HG02678 (cell line): Measurements from ENCODE around the gene UBE2O.

ENCODE experiments used
- ATAC-seq: cut with Tn5 transposase; IDR thresholded peaks from one replicate; pipeline ENCODE4 v1.9.1; 2021; ENCODE audit warnings: mild to moderate bottlenecking, moderate library complexity; ENCODE audit not compliant: unreplicated experiment

Gene UBE2O

DNA sequence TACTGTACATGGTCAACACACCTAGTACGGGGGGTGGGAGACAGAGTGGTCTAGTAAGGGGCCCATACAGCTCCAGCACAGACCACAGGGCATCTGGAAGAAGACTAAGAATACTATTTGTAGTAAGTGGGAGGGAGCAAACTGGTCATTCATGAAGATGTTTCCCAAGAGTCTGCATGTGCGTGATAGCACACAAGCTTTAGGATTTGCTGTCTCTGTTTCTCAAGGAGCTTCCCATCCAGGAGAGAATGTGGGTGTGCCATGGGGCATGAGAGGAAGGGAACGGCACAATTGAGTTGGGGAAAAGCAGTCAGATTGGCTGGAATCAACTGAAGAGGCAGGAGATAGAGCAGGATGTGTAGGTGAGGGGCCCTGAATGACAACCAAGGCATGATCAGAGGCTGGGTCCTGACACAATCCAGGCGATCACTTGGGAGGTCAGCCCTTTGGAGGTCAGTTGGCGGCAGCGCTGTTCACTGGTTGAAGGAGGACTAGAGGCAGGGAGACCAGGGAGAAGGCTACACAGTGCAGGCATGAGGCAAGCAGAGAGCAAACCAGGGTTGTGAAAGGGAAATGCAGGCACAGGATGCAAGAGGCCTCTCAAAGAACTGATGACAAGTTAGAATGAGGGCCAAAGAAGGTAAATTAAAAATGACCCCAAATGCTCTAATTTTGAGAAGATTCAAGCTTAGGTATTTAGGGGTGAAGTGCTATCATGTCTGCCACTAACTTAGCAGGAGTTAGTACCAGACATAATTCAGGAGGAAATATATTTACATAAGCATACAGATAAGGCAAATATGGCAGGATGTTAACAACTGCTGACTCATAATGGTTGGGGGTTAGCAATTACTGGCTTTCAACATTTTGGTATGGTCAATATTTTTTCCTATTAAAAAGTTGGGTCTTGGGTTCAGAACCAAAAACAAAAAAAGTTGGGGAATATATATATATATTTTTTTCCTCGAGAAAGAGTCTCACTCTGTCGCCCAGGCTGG, 10.3 kb downstream of the UBE2O start:
- no peak for ATAC-seq

- ATAC-seq: no peak
Observed at GRCh38 chr17:76441686-76442340, 11.1 kb downstream of the UBE2O start.

DNA sequence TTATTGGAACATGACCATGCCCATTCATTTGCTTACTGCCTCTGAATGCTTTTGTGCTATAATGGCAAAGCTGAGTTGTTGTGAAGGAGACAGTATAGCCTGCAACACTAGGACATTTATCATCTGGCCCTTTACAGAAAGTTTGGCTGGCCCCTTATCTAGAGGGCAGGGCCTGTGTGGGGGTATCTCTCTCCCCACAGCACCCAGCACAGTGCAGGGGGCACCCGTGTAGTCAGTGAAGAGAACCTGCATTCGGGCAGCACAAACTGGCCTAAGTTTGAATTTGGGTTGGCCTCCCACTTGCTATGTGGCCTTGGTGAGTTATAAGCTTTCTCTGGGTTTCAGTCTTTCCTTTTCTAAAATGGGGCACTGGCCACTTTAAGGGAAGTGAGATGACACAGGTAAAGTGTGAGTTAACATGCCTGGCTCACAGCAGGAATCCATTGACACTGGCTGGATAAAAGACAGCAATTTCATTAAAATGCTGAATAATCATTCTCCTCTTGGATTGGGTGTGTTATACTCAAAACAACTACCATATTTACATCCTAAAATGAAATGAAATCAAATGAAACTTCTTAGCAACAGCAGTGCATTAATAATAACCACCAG, 12.1 kb downstream of the UBE2O start:
- ATAC-seq: no peak

- ATAC-seq: no peak
Observed at GRCh38 chr17:76439314-76439928, 13.5 kb downstream of the UBE2O start.

DNA sequence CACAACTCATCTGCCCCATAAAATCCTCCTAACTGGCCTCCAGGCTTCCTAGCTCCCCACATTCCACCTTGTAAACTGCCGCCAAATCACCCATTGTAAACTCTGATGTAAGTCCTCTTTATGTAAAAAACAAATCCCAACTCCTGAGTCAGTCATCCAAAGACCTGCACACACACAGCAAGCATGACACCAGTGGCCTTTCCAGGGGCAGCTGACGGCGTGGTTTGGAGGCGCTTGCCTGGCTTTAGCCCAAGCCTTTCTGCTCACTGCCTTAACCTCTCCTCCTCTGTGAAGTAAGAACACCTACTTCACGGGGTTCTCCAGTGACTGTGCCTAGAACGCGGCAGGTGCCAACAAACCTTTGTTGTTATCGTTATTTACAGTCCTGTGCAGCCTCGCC, 14.0 kb downstream of the UBE2O start:
- ATAC-seq: no peak

- no peak for ATAC-seq
Observed at GRCh38 chr17:76437467-76438402, 15.2 kb downstream of the UBE2O start.

DNA sequence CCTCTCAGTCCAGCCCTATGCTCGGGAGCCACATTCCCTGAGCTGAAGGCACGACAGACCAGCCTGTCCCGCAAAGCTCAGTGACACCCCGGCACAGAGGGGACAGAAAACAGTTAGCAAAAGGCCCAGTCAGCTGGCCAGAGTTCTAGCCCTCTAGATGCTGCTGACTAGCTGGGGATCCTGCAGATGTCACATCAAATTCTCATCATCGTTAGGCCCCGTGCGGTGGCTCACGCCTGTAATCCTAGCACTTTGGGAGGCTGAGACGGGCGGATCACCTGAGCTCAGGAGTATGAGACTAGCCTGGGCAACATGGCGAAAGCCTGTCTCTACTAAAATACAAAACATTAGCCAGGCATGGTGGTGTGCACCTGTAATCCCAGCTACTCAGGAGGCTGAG, 17.2 kb downstream of the UBE2O start:
- no peak for ATAC-seq

DNA sequence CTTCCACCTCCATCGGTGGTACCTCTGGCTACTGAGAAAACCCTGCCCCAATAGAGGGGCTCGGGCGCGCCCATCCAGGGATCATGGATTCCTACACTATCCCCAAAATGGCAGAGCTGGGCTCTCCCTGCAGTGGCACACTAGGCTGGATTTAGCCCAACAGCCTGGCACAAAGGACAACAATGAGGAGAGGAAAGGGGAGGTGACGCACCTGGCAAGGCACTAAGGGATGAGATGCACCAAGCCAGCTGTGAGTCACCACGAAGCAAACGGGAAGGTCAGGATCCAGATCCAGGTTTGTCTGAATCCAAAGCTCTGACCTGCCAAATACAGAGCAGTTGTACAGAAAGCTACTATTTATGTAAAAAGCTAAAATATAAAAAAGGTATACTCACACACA, 18.1 kb downstream of the UBE2O start:
- no peak for ATAC-seq

- ATAC-seq: no peak
Observed at GRCh38 chr17:76433693-76434092, 19.3 kb downstream of the UBE2O start.

DNA sequence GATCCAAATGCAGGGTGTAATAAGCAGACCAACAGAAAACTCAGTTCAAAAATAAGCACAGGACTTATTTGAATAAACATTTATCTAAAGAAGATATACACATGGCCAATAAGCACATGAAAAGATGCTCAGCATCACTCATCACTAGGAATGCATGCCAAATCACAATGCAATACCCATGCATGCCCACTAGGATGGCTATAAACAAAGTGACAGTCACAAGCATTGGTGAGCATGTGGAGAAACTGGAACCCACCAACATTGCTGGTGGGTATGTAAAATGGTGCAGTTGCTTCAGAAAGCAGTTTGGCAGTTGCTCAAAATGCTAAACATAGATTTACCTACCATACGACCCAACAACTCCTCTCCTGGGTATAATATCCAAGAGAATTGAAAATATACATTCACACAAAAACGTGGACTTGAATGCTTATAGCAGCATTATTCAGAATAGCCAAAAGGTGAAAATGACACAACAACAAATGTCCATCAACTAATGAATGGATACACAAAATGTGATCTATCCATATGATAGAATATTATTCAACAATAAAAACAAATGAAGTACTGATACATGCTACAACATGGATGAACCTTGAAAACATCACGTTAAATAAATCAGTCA, 20.1 kb downstream of the UBE2O start:
- no peak for ATAC-seq

DNA sequence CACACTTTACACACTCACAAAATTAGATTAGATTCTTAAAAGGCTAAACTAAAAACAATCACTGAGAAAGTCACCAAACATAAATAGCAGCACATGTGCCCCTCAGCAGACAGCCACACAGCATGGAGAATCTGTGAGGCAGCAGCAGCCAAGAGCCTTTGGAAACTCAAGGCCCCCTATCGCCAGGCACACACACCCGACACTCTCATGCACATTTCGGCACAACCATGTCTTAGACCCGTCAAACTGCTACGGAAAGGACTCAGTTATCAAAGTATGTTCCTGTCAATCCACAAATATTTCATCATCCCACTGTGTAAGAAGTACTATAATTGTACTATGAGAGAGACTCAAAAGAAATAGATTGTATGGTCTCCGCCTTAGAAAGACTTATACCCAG, 20.9 kb downstream of the UBE2O start:
- ATAC-seq: no peak

- ATAC-seq: no peak
Observed at GRCh38 chr17:76431509-76431908, 21.4 kb downstream of the UBE2O start.

- ATAC-seq: no peak
Observed at GRCh38 chr17:76428511-76428910, 24.4 kb downstream of the UBE2O start.

- no peak for ATAC-seq
Observed at GRCh38 chr17:76427501-76428231, 25.3 kb downstream of the UBE2O start.

DNA sequence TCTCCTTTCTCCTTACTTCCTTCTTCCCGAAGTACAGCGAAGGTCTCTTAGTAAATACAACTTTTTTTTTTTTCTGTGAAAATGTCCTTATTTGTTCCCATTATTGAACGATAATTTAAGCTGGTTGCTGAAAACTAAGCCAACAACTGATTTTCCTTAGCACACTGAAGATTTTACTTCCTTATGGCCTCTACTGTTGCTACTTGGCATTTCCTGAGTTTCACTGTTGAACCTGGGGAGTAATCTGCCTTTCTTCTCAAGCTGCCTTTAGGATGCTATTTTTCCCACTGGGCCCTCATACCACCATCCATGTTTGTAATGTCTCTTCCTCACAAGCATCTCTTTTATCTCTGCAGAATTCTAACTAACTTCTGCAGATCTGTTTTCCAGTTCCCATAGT, 26.1 kb downstream of the UBE2O start:
- ATAC-seq: no peak

GRCh38 chr17:76422860-76423259, 30.1 kb downstream of the UBE2O start:
- ATAC-seq: no peak

GRCh38 chr17:76422406-76422805, 30.5 kb downstream of the UBE2O start:
- ATAC-seq: no peak

GRCh38 chr17:76421044-76421407, 31.9 kb downstream of the UBE2O start:
- ATAC-seq: no peak

DNA sequence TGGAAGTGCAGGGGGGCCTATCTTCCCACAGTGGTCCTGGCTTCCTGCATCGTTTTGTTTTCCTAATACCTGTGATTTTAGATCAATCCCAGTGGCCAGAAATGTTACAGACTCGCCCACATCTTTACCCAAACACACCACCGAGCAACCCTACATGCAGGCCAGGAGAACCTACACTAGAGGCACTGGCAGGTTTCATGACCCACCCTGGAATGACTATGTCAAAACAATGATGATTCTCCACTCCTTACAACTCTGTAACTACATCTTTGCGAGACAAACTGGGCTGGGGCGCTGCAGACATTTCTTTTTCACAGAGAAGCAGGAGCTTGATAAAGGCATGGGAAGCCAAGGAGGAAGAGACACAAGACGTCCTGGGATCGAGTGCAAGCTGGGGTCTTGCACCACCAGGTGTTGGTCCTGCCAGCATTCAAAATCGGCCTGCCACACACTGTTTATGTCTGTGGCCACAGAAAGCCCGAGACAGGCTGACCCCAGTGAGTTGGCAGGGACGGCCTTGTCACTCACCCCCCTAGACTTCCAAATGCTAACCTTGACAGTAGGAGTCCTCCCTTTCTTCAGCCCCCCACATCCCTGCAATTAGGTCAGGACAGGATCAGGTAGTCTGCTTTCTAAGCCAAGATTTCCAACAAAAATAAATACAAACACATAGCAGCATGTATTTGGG, 32.5 kb downstream of the UBE2O start:
- ATAC-seq: no peak
